Measurements from ENCODE around the gene DUS2. TPM values are rescaled to one million over a fixed set of nuclear protein-coding genes. Genes with fewer than 3 reads are reported as not detected.

The DUS2 gene
- total and polyA plus RNA-seq, 9 of the 15 experiments (the other 6 are each of a cell fraction or from before 2014, with no cell fraction given), result 5.8 to 22.5 (median 20.6) TPM

DNA sequence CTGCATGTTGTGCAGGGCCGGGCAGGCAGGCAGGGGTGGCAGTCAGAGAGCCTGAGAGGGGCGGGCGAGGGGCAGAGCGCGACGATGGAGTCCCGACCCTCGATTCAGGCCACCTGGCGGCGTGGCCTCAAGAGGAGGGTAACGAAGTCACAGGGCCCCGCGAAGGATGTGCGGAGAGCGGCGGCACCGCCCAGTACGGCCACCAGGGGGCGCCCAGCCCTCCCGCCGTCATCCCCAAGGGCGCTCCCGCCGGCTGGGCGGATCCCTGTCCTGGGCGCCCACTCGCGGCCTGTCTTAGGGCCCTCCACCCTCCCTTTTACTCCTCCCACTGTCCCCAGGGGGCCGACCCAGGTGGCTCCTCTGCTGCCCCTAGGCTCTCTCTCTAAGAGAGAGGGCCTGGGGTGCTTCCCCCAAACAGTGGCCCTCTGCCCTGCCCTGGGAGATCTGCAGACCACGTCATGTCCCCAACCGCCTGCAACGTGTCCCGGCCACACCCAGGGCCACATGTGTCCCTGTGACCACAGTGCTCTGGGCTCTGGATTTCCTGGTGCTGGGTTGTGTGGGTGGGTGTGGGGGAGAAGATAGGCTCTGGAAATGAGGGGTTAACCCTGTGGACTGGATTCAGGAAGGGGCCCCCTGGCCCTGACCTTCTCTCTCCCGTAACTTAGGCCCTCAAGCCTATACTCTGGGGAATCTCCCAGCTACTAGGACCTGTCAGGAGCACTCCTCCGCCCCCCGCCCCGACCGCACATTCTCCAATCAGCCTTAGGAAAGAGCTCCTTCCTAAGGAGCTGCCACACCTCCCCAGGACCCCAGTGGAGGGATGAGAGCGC, 29.7 kb upstream of the DUS2 start (continued):
- no peak for TF ChIP-seq NR4A1 (CRISPR knock-in tag; IDR thresholded peaks at IDR 0.05)
- TF ChIP-seq NR4A1 (tag; IDR thresholded peaks at IDR 0.05), result peak; percentile 76; the same call in 1 of the 2 replicates
- no peak for TF ChIP-seq ZNF124 (CRISPR knock-in tag; IDR thresholded peaks at IDR 0.05)
- TF ChIP-seq, protein P1, sequence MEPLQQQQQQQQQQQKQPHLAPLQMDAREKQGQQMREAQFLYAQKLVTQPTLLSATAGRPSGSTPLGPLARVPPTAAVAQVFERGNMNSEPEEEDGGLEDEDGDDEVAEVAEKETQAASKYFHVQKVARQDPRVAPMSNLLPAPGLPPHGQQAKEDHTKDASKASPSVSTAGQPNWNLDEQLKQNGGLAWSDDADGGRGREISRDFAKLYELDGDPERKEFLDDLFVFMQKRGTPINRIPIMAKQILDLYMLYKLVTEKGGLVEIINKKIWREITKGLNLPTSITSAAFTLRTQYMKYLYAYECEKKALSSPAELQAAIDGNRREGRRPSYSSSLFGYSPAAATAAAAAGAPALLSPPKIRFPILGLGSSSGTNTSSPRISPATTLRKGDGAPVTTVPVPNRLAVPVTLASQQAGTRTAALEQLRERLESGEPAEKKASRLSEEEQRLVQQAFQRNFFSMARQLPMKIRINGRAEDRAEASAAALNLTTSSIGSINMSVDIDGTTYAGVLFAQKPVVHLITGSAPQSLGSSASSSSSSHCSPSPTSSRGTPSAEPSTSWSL (CRISPR knock-in tag; IDR thresholded peaks at IDR 0.05; ENCODE audit: borderline replicate concordance), result no peak
- TF ChIP-seq ZNF224 (CRISPR knock-in tag; IDR thresholded peaks at IDR 0.05), result no peak
- TF ChIP-seq, protein P2, sequence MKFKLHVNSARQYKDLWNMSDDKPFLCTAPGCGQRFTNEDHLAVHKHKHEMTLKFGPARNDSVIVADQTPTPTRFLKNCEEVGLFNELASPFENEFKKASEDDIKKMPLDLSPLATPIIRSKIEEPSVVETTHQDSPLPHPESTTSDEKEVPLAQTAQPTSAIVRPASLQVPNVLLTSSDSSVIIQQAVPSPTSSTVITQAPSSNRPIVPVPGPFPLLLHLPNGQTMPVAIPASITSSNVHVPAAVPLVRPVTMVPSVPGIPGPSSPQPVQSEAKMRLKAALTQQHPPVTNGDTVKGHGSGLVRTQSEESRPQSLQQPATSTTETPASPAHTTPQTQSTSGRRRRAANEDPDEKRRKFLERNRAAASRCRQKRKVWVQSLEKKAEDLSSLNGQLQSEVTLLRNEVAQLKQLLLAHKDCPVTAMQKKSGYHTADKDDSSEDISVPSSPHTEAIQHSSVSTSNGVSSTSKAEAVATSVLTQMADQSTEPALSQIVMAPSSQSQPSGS (CRISPR knock-in tag; IDR thresholded peaks at IDR 0.05), result 0 out of 2 replicates have a peak, but pooled peaks have one; percentile 54
- TF ChIP-seq ZBED1 (IDR thresholded peaks at IDR 0.05), result no peak
- TF ChIP-seq PTRF (tag; IDR thresholded peaks at IDR 0.05), result no peak
- TF ChIP-seq ZEB2 (IDR thresholded peaks at IDR 0.05), result no peak
- TF ChIP-seq, protein P3, sequence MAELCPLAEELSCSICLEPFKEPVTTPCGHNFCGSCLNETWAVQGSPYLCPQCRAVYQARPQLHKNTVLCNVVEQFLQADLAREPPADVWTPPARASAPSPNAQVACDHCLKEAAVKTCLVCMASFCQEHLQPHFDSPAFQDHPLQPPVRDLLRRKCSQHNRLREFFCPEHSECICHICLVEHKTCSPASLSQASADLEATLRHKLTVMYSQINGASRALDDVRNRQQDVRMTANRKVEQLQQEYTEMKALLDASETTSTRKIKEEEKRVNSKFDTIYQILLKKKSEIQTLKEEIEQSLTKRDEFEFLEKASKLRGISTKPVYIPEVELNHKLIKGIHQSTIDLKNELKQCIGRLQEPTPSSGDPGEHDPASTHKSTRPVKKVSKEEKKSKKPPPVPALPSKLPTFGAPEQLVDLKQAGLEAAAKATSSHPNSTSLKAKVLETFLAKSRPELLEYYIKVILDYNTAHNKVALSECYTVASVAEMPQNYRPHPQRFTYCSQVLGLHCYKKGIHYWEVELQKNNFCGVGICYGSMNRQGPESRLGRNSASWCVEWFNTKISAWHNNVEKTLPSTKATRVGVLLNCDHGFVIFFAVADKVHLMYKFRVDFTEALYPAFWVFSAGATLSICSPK (IDR thresholded peaks at IDR 0.05; ENCODE audit: borderline replicate concordance), result no peak
- peak; percentile 38; the same call in 1 of the 2 replicates for TF ChIP-seq POLR2AphosphoS5 (IDR thresholded peaks at IDR 0.05; ENCODE audit: control insufficient read depth, insufficient read depth, low read depth, low read length)
- TF ChIP-seq LCOR (CRISPR knock-in tag; IDR thresholded peaks at IDR 0.05), result peak; percentile 82
- TF ChIP-seq, protein P4, sequence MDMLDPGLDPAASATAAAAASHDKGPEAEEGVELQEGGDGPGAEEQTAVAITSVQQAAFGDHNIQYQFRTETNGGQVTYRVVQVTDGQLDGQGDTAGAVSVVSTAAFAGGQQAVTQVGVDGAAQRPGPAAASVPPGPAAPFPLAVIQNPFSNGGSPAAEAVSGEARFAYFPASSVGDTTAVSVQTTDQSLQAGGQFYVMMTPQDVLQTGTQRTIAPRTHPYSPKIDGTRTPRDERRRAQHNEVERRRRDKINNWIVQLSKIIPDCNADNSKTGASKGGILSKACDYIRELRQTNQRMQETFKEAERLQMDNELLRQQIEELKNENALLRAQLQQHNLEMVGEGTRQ (CRISPR knock-in tag; IDR thresholded peaks at IDR 0.05), result no peak
- TF ChIP-seq ZNF347 (CRISPR knock-in tag; IDR thresholded peaks at IDR 0.05; ENCODE audit: low read depth), result no peak
- TF ChIP-seq HMG20B (CRISPR knock-in tag; IDR thresholded peaks at IDR 0.05), result no peak
- 0 out of 2 replicates have a peak, but pooled peaks have one; percentile 20 for TF ChIP-seq ZNF75A (CRISPR knock-in tag; IDR thresholded peaks at IDR 0.05)
- 0 out of 2 replicates have a peak, but pooled peaks have one; percentile 75 for TF ChIP-seq ZNF282 (CRISPR knock-in tag; IDR thresholded peaks at IDR 0.05)
- TF ChIP-seq MYC (IDR thresholded peaks at IDR 0.05; ENCODE audit: low read depth, low read length), result peak; percentile 88
- peak; percentile 76; the same call in 1 of the 2 replicates for TF ChIP-seq MYC (CRISPR knock-in tag; IDR thresholded peaks at IDR 0.05; ENCODE audit: borderline replicate concordance, low read depth)
- peak; percentile 84; the same call in 1 of the 2 replicates for TF ChIP-seq NBN (IDR thresholded peaks at IDR 0.05; ENCODE audit: low read depth)
- TF ChIP-seq MCM2 (IDR thresholded peaks at IDR 0.05; ENCODE audit: low read depth), result no peak
- peak; percentile 65 for TF ChIP-seq SAP30 (IDR thresholded peaks at IDR 0.05; ENCODE audit: borderline replicate concordance, insufficient read depth, low read depth, low read length, poor library complexity, severe bottlenecking)
- TF ChIP-seq NFXL1 (CRISPR knock-in tag; IDR thresholded peaks at IDR 0.05), result no peak
- TF ChIP-seq FOXA3 (CRISPR knock-in tag; conservative IDR thresholded peaks at IDR 0.05 in 1 of 2, IDR thresholded peaks at IDR 0.05 in 1 of 2), result no peak
